ACC112 (cell line): ENCODE data around the gene EXOSC5.
"Not testable (repeated sequence)": the region's sequence is repeated elsewhere in the genome, so short reads cannot be mapped to it uniquely, and the experiment has no call there.

Experiments
- H2AFZ ChIP-seq: fragments of 200-600 bp; sonication (generic); one replicate; pipeline ENCODE4 v1.6.0; 2017; ENCODE audit warnings: antibody characterized with exemption, low read length; ENCODE audit not compliant: unreplicated experiment
- H3K27ac ChIP-seq: fragments of 200-600 bp; sonication (generic); 2 replicates; pipeline ENCODE4 v1.5.1; 2014; ENCODE audit warnings: low read depth, mild to moderate bottlenecking, antibody characterized with exemption, low read length, moderate library complexity
- H3K27me3 ChIP-seq: fragments of 200-600 bp; sonication (generic); 2 replicates; pipeline ENCODE4 v1.6.1; 2014; ENCODE audit warnings: mild to moderate bottlenecking, antibody characterized with exemption, low read length, moderate library complexity, mixed read lengths; ENCODE audit not compliant: insufficient read depth
- H3K36me3 ChIP-seq: fragments of 200-600 bp; sonication (generic); 2 replicates; pipeline ENCODE4 v1.6.1; 2016; ENCODE audit warnings: mild to moderate bottlenecking, antibody characterized with exemption, low read length, moderate library complexity, mixed read lengths; ENCODE audit not compliant: insufficient read depth
- H3K4me1 ChIP-seq: fragments of 200-600 bp; sonication (generic); one replicate; pipeline ENCODE4 v1.6.1; 2016; ENCODE audit warnings: low read length, mixed read lengths; ENCODE audit not compliant: insufficient read depth, unreplicated experiment, control insufficient read depth
- H3K4me3 ChIP-seq: fragments of 200-600 bp; sonication (generic); 2 replicates; pipeline ENCODE4 v1.5.1; 2014; ENCODE audit warnings: mild to moderate bottlenecking, low read depth, low read length
- H3K79me2 ChIP-seq: fragments of 200-600 bp; sonication (generic); one replicate; pipeline ENCODE4 v1.6.0; 2016; ENCODE audit warnings: low read length; ENCODE audit not compliant: control insufficient read depth, unreplicated experiment, insufficient read depth

EXOSC5 gene

GRCh38 chr19:41384351-41384750, 12.8 kb downstream of the EXOSC5 start:
- no peaks in the 10 kb centered on the region for H3K79me2 ChIP-seq
- H3K4me1 ChIP-seq = no peaks in the 10 kb centered on the region
- H3K27ac ChIP-seq = no peak overlapping the region
- no peaks in the 10 kb centered on the region for H3K27me3 ChIP-seq
- no peaks in the 10 kb centered on the region for H3K36me3 ChIP-seq
- H3K4me3 ChIP-seq = no peak overlapping the region
- H2AFZ ChIP-seq = no peak overlapping the region

GRCh38 chr19:41381536-41381935, 15.6 kb downstream of the EXOSC5 start:
- H3K4me3 ChIP-seq, H3K36me3 ChIP-seq, H3K27ac ChIP-seq, H3K27me3 ChIP-seq, H2AFZ ChIP-seq, H3K4me1 ChIP-seq, H3K79me2 ChIP-seq: not testable (repeated sequence)

DNA sequence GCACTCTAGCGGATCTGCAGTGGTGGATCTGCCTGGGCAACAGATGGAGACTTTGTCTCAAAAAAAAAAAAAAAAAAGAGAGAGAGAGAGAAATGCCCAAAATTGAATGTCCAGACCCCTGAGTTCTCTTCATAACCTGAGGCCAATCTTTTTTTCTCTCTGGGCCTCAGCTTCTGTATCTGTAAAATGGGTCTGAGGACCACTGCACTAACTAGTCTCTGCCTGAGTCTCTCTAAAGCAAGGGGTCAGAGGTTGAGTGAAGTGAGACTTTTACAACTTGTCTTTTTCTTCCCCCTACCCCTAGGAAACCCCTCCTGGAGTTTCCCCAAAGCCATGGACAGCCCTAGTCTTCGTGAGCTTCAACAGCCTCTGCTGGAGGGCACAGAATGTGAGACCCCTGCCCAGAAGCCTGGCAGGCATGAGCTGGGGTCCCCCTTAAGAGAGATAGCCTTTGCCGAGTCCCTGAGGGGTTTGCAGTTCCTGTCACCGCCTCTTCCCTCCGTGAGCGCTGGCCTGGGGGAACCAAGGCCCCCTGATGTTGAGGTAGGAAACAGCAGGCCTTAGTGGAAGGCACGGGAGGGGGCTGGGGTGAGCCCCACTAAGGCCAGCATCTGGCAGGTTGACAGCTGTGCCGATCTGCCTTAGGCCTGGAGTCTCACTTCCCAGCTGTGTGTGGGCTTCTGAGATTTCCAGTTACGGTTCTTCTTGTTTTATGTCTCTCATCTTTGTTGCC, 19.0 kb downstream of the EXOSC5 start:
- no peaks in the 10 kb centered on the region for H3K4me1 ChIP-seq
- H3K4me3 ChIP-seq = no peak overlapping the region
- H3K27ac ChIP-seq = no peak overlapping the region
- no peaks in the 10 kb centered on the region for H3K27me3 ChIP-seq
- no peaks in the 10 kb centered on the region for H3K36me3 ChIP-seq
- no peaks in the 10 kb centered on the region for H3K79me2 ChIP-seq
- no peak overlapping the region for H2AFZ ChIP-seq

GRCh38 chr19:41376998-41377365, 20.2 kb downstream of the EXOSC5 start:
- Histone ChIP-seq H3K27me3 (no peaks in the 10 kb centered on the region), H3K27ac (no peak overlapping the region), H3K4me1 (no peaks in the 10 kb centered on the region), H2AFZ (no peak overlapping the region), H3K36me3 (no peaks in the 10 kb centered on the region), H3K4me3 (peak overlapping the region; percentile 76), H3K79me2 (no peaks in the 10 kb centered on the region)

- Histone ChIP-seq H3K4me1 (no peaks in the 10 kb centered on the region), H3K36me3 (no peaks in the 10 kb centered on the region), H3K4me3 (peak within 1 kb of the TSS; percentile 76), H3K27me3 (no peaks in the 10 kb centered on the region), H3K27ac (no peak within 1 kb of the TSS), H3K79me2 (no peaks in the 10 kb centered on the region), H2AFZ (no peak within 1 kb of the TSS)
Observed at GRCh38 chr19:41376241-41376997, 20.7 kb downstream of the EXOSC5 start, which contains the start of gene TMEM91. Gene TMEM91 (plus strand): TSS chr19:41376533. CDS start chr19:41378310, 1,777 bp downstream.

- no peaks in the 10 kb centered on the region for H3K79me2 ChIP-seq
- H3K27ac ChIP-seq = no peak overlapping the region
- H2AFZ ChIP-seq = no peak overlapping the region
- no peaks in the 10 kb centered on the region for H3K27me3 ChIP-seq
- no peak overlapping the region for H3K4me3 ChIP-seq
- no peaks in the 10 kb centered on the region for H3K36me3 ChIP-seq
- H3K4me1 ChIP-seq = no peaks in the 10 kb centered on the region
Observed at GRCh38 chr19:41373993-41374392, 23.2 kb downstream of the EXOSC5 start.

GRCh38 chr19:41372501-41372900, 24.7 kb downstream of the EXOSC5 start:
- H2AFZ ChIP-seq = no peak overlapping the region
- H3K36me3 ChIP-seq = no peaks in the 10 kb centered on the region
- no peak overlapping the region for H3K27ac ChIP-seq
- no peaks in the 10 kb centered on the region for H3K27me3 ChIP-seq
- H3K4me1 ChIP-seq = peaks cover 6% of the 10 kb centered on the region
- no peak overlapping the region for H3K4me3 ChIP-seq
- no peaks in the 10 kb centered on the region for H3K79me2 ChIP-seq

GRCh38 chr19:41371541-41371940, 25.6 kb downstream of the EXOSC5 start:
- H2AFZ ChIP-seq = no peak overlapping the region
- no peak overlapping the region for H3K27ac ChIP-seq
- no peak overlapping the region for H3K4me3 ChIP-seq
- no peaks in the 10 kb centered on the region for H3K79me2 ChIP-seq
- H3K27me3 ChIP-seq = no peaks in the 10 kb centered on the region
- no peaks in the 10 kb centered on the region for H3K36me3 ChIP-seq
- H3K4me1 ChIP-seq = peaks cover 7% of the 10 kb centered on the region

DNA sequence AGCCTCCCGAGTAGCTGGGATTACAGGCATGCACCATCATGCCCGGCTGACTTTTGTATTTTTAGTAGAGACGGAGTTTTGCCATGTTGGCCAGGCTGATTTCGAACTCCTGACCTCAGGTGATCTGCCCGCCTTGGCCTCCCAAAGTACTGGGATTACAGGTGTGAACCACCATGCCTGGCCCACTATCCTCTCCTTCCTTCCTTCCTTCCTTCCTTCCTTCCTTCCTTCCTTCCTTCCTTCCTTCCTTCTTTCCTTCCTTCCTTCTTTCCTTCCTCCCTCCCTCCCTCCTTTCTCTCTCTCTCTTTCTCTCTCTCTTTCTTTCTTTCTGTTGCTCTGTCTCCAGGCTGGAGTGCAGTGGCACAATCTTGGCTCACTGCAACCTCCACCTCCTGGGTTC, 26.0 kb downstream of the EXOSC5 start:
- H3K4me3 ChIP-seq, H3K36me3 ChIP-seq, H3K27ac ChIP-seq, H2AFZ ChIP-seq, H3K79me2 ChIP-seq, H3K27me3 ChIP-seq, H3K4me1 ChIP-seq: not testable (repeated sequence)

GRCh38 chr19:41369769-41370168, 27.4 kb downstream of the EXOSC5 start:
- Histone ChIP-seq H2AFZ (no peak overlapping the region), H3K36me3 (no peaks in the 10 kb centered on the region), H3K4me1 (peaks cover 11% of the 10 kb centered on the region), H3K4me3 (no peak overlapping the region), H3K79me2 (peaks cover 7% of the 10 kb centered on the region), H3K27ac (no peak overlapping the region), H3K27me3 (no peaks in the 10 kb centered on the region)

GRCh38 chr19:41367848-41368301, 29.3 kb downstream of the EXOSC5 start:
- H2AFZ ChIP-seq = no peak overlapping the region
- peaks cover 13% of the 10 kb centered on the region for H3K4me1 ChIP-seq
- peaks cover 10% of the 10 kb centered on the region for H3K79me2 ChIP-seq
- H3K27ac ChIP-seq = peak overlapping the region; percentile 86
- no peak overlapping the region for H3K4me3 ChIP-seq
- H3K27me3 ChIP-seq = no peaks in the 10 kb centered on the region
- no peaks in the 10 kb centered on the region for H3K36me3 ChIP-seq
